HEK293 (cell line): ENCODE results near the gene FXYD6.

Source experiments
- CTCF ChIA-PET: fragments of 350-600 bp; formaldehyde crosslinking; extraction: SDS; loops from one replicate; lab custom pipeline; 2021; ENCODE audit warnings: antibody characterized with exemption; lab: Yijun Ruan, JAX
- POLR2A ChIA-PET: fragments of 300-600 bp; formaldehyde crosslinking; extraction: SDS; loops from one replicate; lab custom pipeline; 2020; ENCODE audit warnings: antibody characterized with exemption, inconsistent platforms; lab: Yijun Ruan, JAX
- H3K27ac ChIP-seq: fragments of 200-500 bp; sonication (Bioruptor generic); 2 replicates; pipeline ENCODE4 v1.5.1; 2014; ENCODE audit warnings: low read depth, low read length, control low read depth, inconsistent platforms; ENCODE audit errors: extremely low read depth
- H3K36me3 ChIP-seq, 2 experiments: fragments of 200-500 bp in 1 of 2; sonication (Bioruptor generic) in 1 of 2; 1 replicate in 1 of 2; 2 replicates in 1 of 2; pipeline ENCODE4 v1.5.1; 2014 to 2017; ENCODE audit warnings: inconsistent platforms in 2 of 2, low read length in 2 of 2; ENCODE audit not compliant: control insufficient read depth in 2 of 2, insufficient read depth in 1 of 2
- H3K4me1 ChIP-seq: fragments of 200-500 bp; sonication (Bioruptor generic); 2 replicates; pipeline ENCODE4 v1.5.1; 2014; ENCODE audit warnings: mild to moderate bottlenecking, low read length, inconsistent platforms; ENCODE audit not compliant: control insufficient read depth, insufficient read depth
- H3K4me3 ChIP-seq: 2 replicates; pipeline ENCODE4 v1.5.1; 2011; ENCODE audit warnings: low read depth, mild to moderate bottlenecking, control low read depth, low read length, moderate library complexity
- H3K9me3 ChIP-seq: fragments of 200-500 bp; sonication (Bioruptor generic); 2 replicates; pipeline ENCODE4 v1.5.1; 2014; ENCODE audit warnings: low read depth, low read length, inconsistent platforms; ENCODE audit not compliant: control insufficient read depth, insufficient read depth
- CTCF ChIP-seq: fragments of 450-650 bp; formaldehyde crosslinking; IDR thresholded peaks from 2 replicates; pipeline ENCODE4 v1.5.1; 2016; ENCODE audit warnings: missing biosample characterization, missing genetic modification characterization
- MZF1 ChIP-seq: fragments of 450-650 bp; formaldehyde crosslinking; IDR thresholded peaks from 2 replicates; pipeline ENCODE4 v1.5.1; 2017; ENCODE audit warnings: missing biosample characterization, missing genetic modification characterization, borderline replicate concordance
- SETDB1 ChIP-seq: IDR thresholded peaks from one replicate; pipeline ENCODE4 v1.6.1; 2017; ENCODE audit warnings: mild to moderate bottlenecking, low read length, moderate library complexity, mixed read lengths; ENCODE audit not compliant: insufficient read length
- SP3 ChIP-seq: fragments of 450-650 bp; formaldehyde crosslinking; IDR thresholded peaks from 2 replicates; pipeline ENCODE4 v1.5.1; 2016; ENCODE audit warnings: missing biosample characterization, missing genetic modification characterization
- TCF7L2 ChIP-seq: IDR thresholded peaks from 2 replicates; pipeline ENCODE4 v1.6.1; 2011; ENCODE audit warnings: low read depth, mild to moderate bottlenecking, inconsistent platforms, low read length, moderate library complexity, borderline replicate concordance
- TRIM28 ChIP-seq: IDR thresholded peaks from 2 replicates; pipeline ENCODE4 v1.6.1; 2011; ENCODE audit warnings: low read length, control low read depth, borderline replicate concordance
- YY2 ChIP-seq: fragments of 450-650 bp; formaldehyde crosslinking; IDR thresholded peaks from 2 replicates; pipeline ENCODE4 v1.5.1; 2016; ENCODE audit warnings: missing biosample characterization, missing genetic modification characterization
- ZBTB8A ChIP-seq: fragments of 450-650 bp; formaldehyde crosslinking; IDR thresholded peaks from 2 replicates; pipeline ENCODE4 v1.5.1; 2016; ENCODE audit warnings: missing biosample characterization, missing genetic modification characterization
- ZNF133 ChIP-seq: fragments of 450-650 bp; formaldehyde crosslinking; IDR thresholded peaks from 2 replicates; pipeline ENCODE4 v1.5.1; 2016; ENCODE audit warnings: missing biosample characterization, missing genetic modification characterization
- ZNF169 ChIP-seq: fragments of 450-650 bp; formaldehyde crosslinking; IDR thresholded peaks from 2 replicates; pipeline ENCODE4 v1.5.1; 2016; ENCODE audit warnings: missing biosample characterization, missing genetic modification characterization
- ZNF175 ChIP-seq: fragments of 450-650 bp; formaldehyde crosslinking; IDR thresholded peaks from 2 replicates; pipeline ENCODE4 v1.5.1; 2016; ENCODE audit warnings: missing biosample characterization, missing genetic modification characterization
- ZNF19 ChIP-seq: fragments of 450-650 bp; formaldehyde crosslinking; IDR thresholded peaks from 2 replicates; pipeline ENCODE4; 2016; ENCODE audit warnings: missing biosample characterization, missing genetic modification characterization, low read depth
- ZNF362 ChIP-seq: fragments of 450-650 bp; formaldehyde crosslinking; IDR thresholded peaks from 2 replicates; pipeline ENCODE4 v1.5.1; 2016; ENCODE audit warnings: missing biosample characterization, missing genetic modification characterization
- ZNF513 ChIP-seq: fragments of 450-650 bp; IDR thresholded peaks from 2 replicates; pipeline ENCODE4 v1.5.1; 2018; ENCODE audit warnings: missing biosample characterization, missing genetic modification characterization
- ZNF514 ChIP-seq: fragments of 450-650 bp; formaldehyde crosslinking; IDR thresholded peaks from 2 replicates; pipeline ENCODE4 v1.5.1; 2016; ENCODE audit warnings: missing biosample characterization, missing genetic modification characterization
- ZNF521 ChIP-seq: fragments of 450-650 bp; formaldehyde crosslinking; IDR thresholded peaks from 2 replicates; pipeline ENCODE4 v1.5.1; 2017; ENCODE audit warnings: missing biosample characterization, mild to moderate bottlenecking, missing genetic modification characterization
- ZNF529 ChIP-seq: fragments of 450-650 bp; formaldehyde crosslinking; IDR thresholded peaks from 2 replicates; pipeline ENCODE4 v1.5.1; 2017; ENCODE audit warnings: missing genetic modification characterization, missing biosample characterization; ENCODE audit not compliant: insufficient replicate concordance
- ZNF544 ChIP-seq: fragments of 450-650 bp; formaldehyde crosslinking; IDR thresholded peaks from 2 replicates; pipeline ENCODE4 v1.5.0; 2017; ENCODE audit warnings: missing biosample characterization, missing genetic modification characterization
- ZNF621 ChIP-seq: fragments of 450-650 bp; formaldehyde crosslinking; IDR thresholded peaks from 2 replicates; pipeline ENCODE4 v1.5.1; 2017; ENCODE audit warnings: missing biosample characterization, missing genetic modification characterization
- ZNF76 ChIP-seq: fragments of 450-650 bp; formaldehyde crosslinking; IDR thresholded peaks from 2 replicates; pipeline ENCODE4; 2016; ENCODE audit warnings: low read depth, missing biosample characterization, missing genetic modification characterization, borderline replicate concordance
- ZNF785 ChIP-seq: fragments of 450-650 bp; formaldehyde crosslinking; IDR thresholded peaks from 2 replicates; pipeline ENCODE4 v1.5.1; 2016; ENCODE audit warnings: missing biosample characterization, missing genetic modification characterization
- ZSCAN18 ChIP-seq: fragments of 450-650 bp; formaldehyde crosslinking; IDR thresholded peaks from 2 replicates; pipeline ENCODE4 v1.5.1; 2016; ENCODE audit warnings: missing biosample characterization, missing genetic modification characterization

FXYD6 gene

DNA sequence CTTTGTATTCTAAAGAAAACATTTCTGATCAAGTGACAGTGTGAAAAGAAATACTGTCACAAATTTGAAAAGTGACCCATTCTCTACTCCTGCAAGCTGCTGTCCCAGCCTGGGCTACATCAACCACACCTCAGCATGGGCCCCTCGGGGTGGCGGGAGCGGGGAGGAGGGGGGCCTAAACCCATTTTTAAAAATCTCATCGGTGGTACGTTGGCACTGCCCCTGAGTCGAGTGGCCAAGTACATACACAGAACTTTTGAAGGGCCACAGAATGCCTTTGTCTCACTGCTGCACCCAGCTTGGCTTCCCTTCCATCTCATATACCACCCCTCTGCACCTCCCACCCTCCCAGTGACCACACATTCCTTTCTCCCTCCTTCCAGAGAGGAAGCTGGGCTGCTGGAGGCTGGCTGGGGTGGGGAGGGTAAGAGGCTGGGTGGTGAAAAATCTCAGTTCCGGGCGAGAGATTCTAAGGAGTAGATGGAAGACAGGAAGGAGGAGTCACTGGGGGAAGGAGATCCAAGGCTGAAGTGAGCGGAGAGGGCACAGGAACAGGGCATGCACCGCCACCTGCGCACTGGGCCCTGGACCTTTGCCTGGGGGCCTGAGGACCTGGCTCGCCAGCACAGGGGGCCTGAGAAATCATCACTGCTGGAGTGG lies 21.1 kb downstream of the FXYD6 start:
- Histone ChIP-seq H3K4me3 (no peak overlapping the region), H3K27ac (no peak overlapping the region), H3K4me1 (no peaks in the 10 kb centered on the region), H3K36me3 (no peaks in the 10 kb centered on the region), H3K9me3 (no peaks in the 10 kb centered on the region)
- TF ChIP-seq ZNF175 (tag by site-specific recombination) (no peak), ZNF76 (tag by site-specific recombination) (no peak), ZNF785 (tag by site-specific recombination) (no peak), ZNF362 (tag by site-specific recombination) (no peak), ZNF621 (tag by site-specific recombination) (no peak), ZNF513 (tag by site-specific recombination) (no peak), ZNF544 (tag by site-specific recombination) (no peak), ZNF19 (tag by site-specific recombination) (no peak), ZSCAN18 (tag by site-specific recombination) (no peak), TCF7L2 (no peak), CTCF (tag by site-specific recombination) (no peak), ZBTB8A (tag by site-specific recombination) (no peak)
- ChIA-PET POLR2A (no interaction called here), CTCF (interaction anchor here (0.6 to 3.3 kb wide), 4 partner anchors 12 to 92 kb away, joined by 3 to 18 read pairs (median 4); no protein-coding TSS in a partner anchor)

GRCh38 chr11:117852309-117852708 lies 24.1 kb downstream of the FXYD6 start:
- no peaks in the 10 kb centered on the region for H3K9me3 ChIP-seq
- CTCF ChIA-PET: interaction anchor here (0.9 to 4.0 kb wide), 3 partner anchors 12 to 200 kb away, joined by 4 to 17 read pairs (median 4); no protein-coding TSS in a partner anchor
- H3K4me3 ChIP-seq: no peak overlapping the region
- POLR2A ChIA-PET: no interaction called here
- TF ChIP-seq TRIM28 (peak; percentile 91; the same call in 1 of the 2 replicates), ZNF529 (tag by site-specific recombination) (no peak), YY2 (tag by site-specific recombination) (no peak), ZNF521 (no peak), SETDB1 (peak; percentile 93), ZNF133 (tag by site-specific recombination) (no peak), SP3 (tag by site-specific recombination) (no peak), ZNF514 (tag by site-specific recombination) (no peak), MZF1 (tag by site-specific recombination) (no peak), ZNF169 (tag by site-specific recombination) (no peak)
- no peaks in the 10 kb centered on the region for H3K4me1 ChIP-seq
- H3K27ac ChIP-seq: no peak overlapping the region
- no peaks in the 10 kb centered on the region for H3K36me3 ChIP-seq
